GM06990 (cell line): ENCODE data around the gene AKT1S1.

Experiments used
- DNase-seq: peaks from one replicate; pipeline ENCODE4 v3.0.0-alpha.2; 2011; ENCODE audit not compliant: insufficient read length; ENCODE audit errors: extremely low read depth
- H3K27me3 ChIP-seq: replicated peaks from 2 replicates; pipeline ENCODE4 v1.6.0; 2011; ENCODE audit warnings: low read length; ENCODE audit not compliant: control insufficient read depth, insufficient read depth
- H3K36me3 ChIP-seq: 2 replicates; pipeline ENCODE4 v1.5.1; 2011; ENCODE audit warnings: low read length; ENCODE audit not compliant: control insufficient read depth, insufficient read depth
- H3K4me3 ChIP-seq: replicated peaks from 2 replicates; pipeline ENCODE4 v1.5.1; 2011; ENCODE audit warnings: low read depth, mild to moderate bottlenecking, control low read depth, low read length
- CTCF ChIP-seq: IDR thresholded peaks from 2 replicates; pipeline ENCODE4 v1.5.1; 2011; ENCODE audit warnings: low read length, control low read depth, mild to moderate bottlenecking, inconsistent platforms; ENCODE audit not compliant: insufficient read depth, poor library complexity, severe bottlenecking

Gene AKT1S1

GRCh38 chr19:49837009-49837310, 40.2 kb downstream of the AKT1S1 start:
- Histone ChIP-seq H3K27me3 (no peaks in the 10 kb centered on the region), H3K4me3 (no peak overlapping the region), H3K36me3 (peaks cover 43% of the 10 kb centered on the region)
- no peak for DNase-seq
- TF ChIP-seq CTCF: no peak

GRCh38 chr19:49836176-49837008, 40.8 kb downstream of the AKT1S1 start:
- H3K27me3 ChIP-seq: no peaks in the 10 kb centered on the region
- H3K36me3 ChIP-seq: peaks cover 45% of the 10 kb centered on the region
- TF ChIP-seq CTCF: no peak
- DNase-seq: no peak
- H3K4me3 ChIP-seq: no peak overlapping the region

- H3K36me3 ChIP-seq: peaks cover 49% of the 10 kb centered on the region
- H3K27me3 ChIP-seq: no peaks in the 10 kb centered on the region
- DNase-seq: no peak
- no peak for TF ChIP-seq CTCF
- H3K4me3 ChIP-seq: no peak overlapping the region
Observed at GRCh38 chr19:49835562-49835961, 41.6 kb downstream of the AKT1S1 start.

GRCh38 chr19:49833599-49833998, 43.6 kb downstream of the AKT1S1 start:
- H3K4me3 ChIP-seq: no peak overlapping the region
- H3K27me3 ChIP-seq: no peaks in the 10 kb centered on the region
- no peak for DNase-seq
- TF ChIP-seq CTCF: no peak
- peaks cover 45% of the 10 kb centered on the region for H3K36me3 ChIP-seq

GRCh38 chr19:49832556-49832955, 44.6 kb downstream of the AKT1S1 start:
- H3K27me3 ChIP-seq: no peaks in the 10 kb centered on the region
- H3K4me3 ChIP-seq: no peak overlapping the region
- peaks cover 44% of the 10 kb centered on the region for H3K36me3 ChIP-seq
- TF ChIP-seq CTCF: no peak
- DNase-seq: no peak

- TF ChIP-seq CTCF: no peak
- no peak overlapping the region for H3K4me3 ChIP-seq
- H3K27me3 ChIP-seq: no peaks in the 10 kb centered on the region
- no peak for DNase-seq
- H3K36me3 ChIP-seq: peaks cover 40% of the 10 kb centered on the region
Observed at GRCh38 chr19:49831592-49831991, 45.6 kb downstream of the AKT1S1 start.
